ENCODE data around the gene ZP3. TPM values are rescaled to one million over a fixed set of nuclear protein-coding genes. Genes with fewer than 3 reads are reported as not detected.
"Not testable (repeated sequence)": the region's sequence is repeated elsewhere in the genome, so short reads cannot be mapped to it uniquely, and the experiment has no call there.

The ZP3 gene
- total RNA-seq, 1 donor: 0.63 TPM

DNA sequence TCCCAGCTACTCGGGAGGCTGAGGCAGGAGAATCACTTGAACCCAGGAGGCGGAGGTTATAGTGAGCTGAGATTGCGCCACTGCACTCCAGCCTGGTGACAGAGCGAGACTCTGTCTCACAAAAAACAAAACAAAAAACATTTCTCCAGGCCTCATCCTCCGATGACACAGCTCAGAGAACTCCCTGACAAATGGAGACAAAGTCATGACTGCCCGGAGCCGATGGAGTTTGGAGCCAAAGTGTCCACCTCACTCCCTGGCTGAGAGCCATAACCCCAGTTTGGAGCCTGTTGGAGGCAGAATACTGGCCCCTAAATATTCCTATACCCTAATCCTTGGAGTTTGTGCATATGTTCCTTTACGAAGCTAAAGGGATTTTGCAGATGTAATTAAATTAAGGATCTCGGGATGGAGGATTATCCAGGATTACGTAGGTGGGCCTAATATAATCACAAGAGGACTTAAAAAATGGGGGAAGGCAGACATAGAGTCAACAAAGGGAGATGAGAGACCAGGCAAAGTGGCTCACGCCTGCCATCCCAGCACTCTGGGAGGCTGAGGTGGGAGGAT is 38.0 kb upstream of the ZP3 start:
- TF ChIP-seq, protein P1, sequence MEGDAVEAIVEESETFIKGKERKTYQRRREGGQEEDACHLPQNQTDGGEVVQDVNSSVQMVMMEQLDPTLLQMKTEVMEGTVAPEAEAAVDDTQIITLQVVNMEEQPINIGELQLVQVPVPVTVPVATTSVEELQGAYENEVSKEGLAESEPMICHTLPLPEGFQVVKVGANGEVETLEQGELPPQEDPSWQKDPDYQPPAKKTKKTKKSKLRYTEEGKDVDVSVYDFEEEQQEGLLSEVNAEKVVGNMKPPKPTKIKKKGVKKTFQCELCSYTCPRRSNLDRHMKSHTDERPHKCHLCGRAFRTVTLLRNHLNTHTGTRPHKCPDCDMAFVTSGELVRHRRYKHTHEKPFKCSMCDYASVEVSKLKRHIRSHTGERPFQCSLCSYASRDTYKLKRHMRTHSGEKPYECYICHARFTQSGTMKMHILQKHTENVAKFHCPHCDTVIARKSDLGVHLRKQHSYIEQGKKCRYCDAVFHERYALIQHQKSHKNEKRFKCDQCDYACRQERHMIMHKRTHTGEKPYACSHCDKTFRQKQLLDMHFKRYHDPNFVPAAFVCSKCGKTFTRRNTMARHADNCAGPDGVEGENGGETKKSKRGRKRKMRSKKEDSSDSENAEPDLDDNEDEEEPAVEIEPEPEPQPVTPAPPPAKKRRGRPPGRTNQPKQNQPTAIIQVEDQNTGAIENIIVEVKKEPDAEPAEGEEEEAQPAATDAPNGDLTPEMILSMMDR (IDR thresholded peaks at IDR 0.05; ENCODE audit: insufficient read depth, low read length): no peak
- peak; percentile 52 for DNase-seq (ENCODE audit: low read depth)
- no peak overlapping the region for H3K4me3 ChIP-seq (ENCODE audit: low read depth, low read length)

DNA sequence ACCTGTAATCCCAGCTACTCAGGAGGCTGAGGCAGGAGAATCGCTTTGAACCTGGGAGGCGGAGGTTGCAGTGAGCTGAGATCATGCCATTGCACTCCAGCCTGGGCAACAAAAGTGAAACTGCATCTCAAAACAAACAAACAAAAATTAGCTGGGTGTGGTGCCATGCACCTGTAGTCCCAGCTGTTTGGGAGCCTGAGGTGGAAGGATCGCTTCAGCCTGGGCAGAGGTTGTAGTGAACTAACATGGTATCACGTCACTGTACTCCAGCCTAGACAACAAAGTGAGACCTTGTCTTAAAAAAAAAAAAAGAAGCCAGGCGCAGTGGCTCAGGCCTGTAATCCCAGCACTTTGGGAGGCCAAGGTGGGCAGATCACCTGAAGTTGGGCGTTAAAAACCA is 37.0 kb upstream of the ZP3 start:
- DNase-seq (ENCODE audit: low read depth); H3K4me3 ChIP-seq (ENCODE audit: low read depth, low read length): not testable (repeated sequence)

DNA sequence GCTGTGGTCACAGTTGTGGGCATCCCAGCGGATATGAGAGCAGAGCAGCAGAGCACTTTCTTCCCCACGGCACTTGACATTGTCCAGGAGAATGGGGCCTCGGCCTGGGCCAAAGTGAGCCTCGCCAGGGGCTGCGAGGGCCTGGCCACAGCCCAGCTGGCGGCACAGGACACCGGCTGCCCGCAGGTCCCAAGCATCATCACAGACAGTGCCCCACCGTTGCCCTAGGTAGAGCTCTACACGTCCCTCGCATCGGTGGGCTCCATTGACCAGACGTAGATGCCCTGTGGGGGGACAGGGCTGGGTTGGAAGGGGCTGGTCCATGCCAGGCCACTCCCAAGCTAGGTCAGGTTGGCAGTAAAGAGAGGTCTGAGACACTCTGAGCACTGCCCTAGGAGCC is 34.7 kb upstream of the ZP3 start:
- TF ChIP-seq, protein P1 (IDR thresholded peaks at IDR 0.05; ENCODE audit: insufficient read depth, low read length): no peak
- no peak overlapping the region for H3K4me3 ChIP-seq (ENCODE audit: low read depth, low read length)
- DNase-seq (ENCODE audit: low read depth): no peak

DNA sequence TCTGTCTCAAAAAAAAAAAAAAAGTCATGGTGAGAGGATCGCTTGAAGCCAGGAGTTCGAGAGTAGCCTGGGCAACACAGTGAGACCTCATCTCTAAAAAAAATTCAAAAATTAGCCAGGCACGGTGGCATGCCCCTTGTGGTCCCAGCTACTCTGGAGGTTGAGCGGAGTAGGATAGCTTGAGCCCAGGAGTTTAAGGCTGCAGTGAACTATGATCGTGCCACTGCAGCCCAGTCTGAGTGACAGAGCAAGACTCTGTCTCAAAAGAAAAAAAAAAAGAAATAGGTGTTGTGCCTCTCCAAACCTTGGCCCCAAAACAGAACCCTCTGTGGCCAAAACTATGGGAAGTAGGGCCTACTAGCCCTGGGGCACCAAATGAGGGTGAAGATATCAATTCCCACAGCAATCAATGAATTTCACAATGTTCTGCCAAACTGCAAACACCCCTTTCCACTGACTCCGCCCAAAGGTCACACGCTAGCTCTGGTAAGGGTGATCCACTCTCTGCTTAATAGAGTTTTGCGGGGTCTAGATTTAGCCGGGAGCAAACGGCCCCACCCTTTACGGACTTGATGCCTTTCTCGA is 32.1 kb upstream of the ZP3 start:
- TF ChIP-seq, protein P1 (IDR thresholded peaks at IDR 0.05; ENCODE audit: insufficient read depth, low read length): no peak
- no peak for DNase-seq (ENCODE audit: low read depth)
- peak overlapping the region; percentile 42 for H3K4me3 ChIP-seq (ENCODE audit: low read depth, low read length)

DNA sequence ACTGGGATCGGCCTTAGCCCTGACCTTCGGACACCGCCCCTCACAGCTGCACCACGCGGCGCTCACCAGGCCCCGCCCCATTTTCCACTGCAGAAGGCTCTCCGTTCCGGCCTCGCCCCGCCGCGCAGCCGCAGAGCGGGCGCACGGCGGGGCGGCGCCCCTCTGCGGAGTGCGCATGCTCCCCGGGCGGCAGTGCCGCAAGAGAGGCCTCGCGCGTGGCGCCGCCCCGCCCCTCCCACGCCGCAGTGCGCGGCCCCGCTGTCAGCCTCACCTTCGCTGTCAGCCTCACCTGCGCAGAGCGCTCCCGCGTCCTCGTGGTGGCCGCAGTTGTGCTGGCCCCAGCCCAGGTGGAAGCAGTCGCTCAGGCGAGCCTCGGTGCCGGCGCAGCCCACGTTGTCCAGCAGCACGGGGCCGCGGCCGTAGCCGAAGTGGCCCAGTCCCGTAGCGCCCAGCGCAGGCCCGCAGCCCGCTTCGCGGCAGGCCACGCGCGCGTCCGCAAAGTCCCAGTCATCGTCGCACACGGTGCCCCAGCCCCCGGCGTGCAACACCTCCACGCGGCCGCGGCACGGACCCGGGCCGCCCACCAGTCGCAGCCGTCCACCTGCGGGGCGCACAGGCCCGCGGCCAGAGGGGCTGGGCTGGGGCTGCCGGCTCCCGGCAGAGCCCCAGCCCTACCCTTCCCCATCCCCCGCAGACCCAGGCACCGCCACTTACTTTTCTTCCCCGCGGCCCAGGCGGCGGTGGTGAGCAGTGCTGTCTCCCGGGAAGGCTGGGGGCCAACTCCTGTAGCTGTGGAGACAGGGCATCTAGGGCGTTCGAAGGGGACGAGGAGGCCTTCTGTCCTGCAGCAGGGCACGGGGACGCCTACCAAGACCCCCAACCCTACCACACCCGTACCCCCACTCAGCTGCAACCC is 31.4 kb upstream of the ZP3 start:
- TF ChIP-seq, protein P1 (IDR thresholded peaks at IDR 0.05; ENCODE audit: insufficient read depth, low read length): no peak
- DNase-seq (ENCODE audit: low read depth): peak; percentile 83
- peak overlapping the region; percentile 80 for H3K4me3 ChIP-seq (ENCODE audit: low read depth, low read length)

DNA sequence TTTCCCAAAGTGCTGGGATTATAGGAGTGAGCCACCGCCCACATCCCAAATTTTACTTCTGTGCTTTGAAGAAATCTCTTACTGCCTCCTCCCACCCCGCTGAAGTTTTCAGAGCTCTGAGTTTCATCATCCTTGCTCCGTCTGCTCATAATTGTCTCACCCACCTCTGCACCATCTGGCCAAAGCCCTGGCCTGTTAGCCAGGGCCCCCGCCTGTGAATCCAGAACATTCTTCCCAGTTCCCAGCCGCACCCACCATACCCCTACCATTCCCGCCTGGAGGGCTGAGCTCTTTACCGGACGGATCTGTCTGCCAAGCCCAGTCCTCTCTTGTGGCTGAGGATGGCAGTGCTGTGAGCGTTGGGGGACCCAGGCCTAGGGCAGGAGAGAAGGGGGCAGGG is 29.8 kb upstream of the ZP3 start:
- TF ChIP-seq, protein P1 (IDR thresholded peaks at IDR 0.05; ENCODE audit: insufficient read depth, low read length): no peak
- no peak for DNase-seq (ENCODE audit: low read depth)
- H3K4me3 ChIP-seq (ENCODE audit: low read depth, low read length): no peak overlapping the region

DNA sequence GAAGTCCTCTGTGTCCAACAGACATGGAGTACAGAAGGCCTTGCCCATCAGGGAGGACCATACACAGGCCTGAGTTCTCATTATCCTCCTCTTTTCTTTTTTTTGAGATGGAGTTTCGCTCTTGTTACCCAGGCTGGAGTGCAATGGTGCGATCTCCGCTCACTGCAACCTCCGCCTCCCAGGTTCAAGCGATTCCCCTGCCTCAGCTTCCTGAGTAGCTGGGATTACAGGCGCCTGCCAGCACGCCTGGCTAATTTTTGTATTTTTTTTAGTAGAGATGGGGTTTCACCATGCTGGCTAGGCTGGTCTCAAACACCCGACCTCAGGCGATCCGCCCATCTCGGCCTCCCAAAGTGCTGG is 29.2 kb upstream of the ZP3 start:
- DNase-seq (ENCODE audit: low read depth): not testable (repeated sequence)

More for the DNA sequence above, 29.2 kb upstream of the ZP3 start:
- H3K4me3 ChIP-seq (ENCODE audit: low read depth, low read length): not testable (repeated sequence)

All from fibroblast of the aortic adventitia (primary cell).